Measurements from ENCODE around the gene AKT1.
"Not testable (repeated sequence)": the region's sequence is repeated elsewhere in the genome, so short reads cannot be mapped to it uniquely, and the experiment has no call there.

Gene AKT1

DNA sequence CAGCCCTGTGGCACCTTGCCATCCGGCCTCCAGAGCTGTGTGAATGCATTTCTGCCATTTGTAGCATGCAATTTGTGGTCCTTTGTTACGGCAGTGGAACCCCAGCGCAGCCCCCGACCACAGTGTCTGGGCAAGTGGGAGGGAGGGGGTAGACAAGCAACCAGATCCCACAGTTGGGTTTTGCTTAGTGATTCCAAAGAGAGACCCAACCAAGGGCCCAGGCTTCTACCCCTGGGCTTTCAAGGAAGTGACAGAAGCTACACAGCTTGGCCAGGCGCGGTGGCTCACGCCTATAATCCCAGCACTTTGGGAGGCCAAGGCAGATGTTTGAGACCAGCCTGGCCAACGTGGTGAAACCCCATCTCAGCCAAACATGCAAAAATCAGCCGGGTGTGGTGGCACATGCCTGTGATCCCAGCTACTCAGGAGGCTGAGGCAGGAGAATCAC is 23.2 kb upstream of the AKT1 start:
- DNase-seq, result no peak

DNA sequence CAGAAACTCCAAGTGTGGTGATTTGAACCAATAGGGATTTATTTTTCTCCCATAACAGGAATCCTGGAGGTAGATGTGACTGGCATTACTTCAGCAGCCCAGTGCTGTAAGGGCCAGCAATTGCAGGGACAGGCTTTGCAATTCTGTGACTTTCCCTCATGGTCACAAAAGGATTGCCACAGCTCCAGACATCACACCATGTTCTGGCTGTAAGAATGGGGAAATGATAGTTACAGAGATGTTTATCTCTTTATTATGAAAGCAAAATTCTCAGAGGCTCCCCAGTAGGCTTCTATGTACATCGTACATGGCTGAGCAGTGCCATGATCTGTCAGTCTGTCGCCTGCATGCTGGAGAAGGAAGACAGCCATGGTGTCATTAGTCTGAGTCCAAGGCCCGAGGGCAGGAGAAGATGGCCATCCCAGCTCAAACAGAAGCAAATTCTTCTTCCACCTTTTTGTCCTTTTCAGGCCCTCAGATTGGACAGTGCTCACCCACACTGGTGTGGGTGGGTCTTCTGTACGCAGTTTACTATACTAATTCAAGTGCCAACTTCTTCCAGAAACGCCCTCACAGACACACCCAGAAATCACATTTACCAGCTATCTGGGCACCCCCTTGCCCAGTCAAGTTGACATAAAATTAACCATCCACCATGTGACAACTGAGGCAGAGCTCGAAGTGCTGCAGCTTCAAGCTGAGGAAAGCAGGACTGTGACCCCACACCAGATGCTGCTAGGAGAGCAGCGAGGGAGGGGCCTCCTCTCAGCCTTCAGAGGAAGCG is 22.6 kb upstream of the AKT1 start:
- no peak for DNase-seq

DNA sequence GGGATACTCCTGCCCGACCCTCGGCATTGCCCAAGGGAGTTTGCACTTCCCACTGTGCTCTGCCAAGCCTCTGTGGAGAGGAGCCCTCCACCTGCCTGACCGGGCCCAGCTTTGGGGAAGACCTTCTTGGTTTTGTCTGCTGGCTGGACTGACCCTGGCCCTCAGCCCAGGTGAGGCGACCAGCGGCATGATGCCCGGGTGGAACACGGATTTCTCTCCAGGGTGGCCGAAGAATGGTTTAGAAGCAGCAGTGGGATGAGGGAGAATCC is 21.0 kb upstream of the AKT1 start:
- no peak for DNase-seq

DNA sequence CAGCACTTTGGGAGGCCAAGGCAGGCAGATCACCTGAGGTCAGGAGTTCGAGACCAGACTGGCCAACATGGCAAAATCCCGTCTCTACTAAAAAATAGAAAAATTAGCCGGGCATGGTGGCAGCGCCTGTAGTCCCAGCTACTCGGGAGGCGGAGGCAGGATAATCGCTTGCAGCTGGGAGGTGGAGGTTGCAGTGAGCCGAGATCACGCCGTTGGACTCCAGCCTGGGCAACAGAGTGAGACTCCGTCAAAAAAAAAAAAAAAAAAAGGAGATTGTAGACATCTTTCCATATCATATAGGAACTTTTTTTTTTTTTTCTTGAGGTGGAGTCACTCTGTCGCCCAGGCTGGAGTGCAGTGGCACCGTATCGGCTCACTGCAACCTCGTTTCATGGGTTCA is 19.2 kb upstream of the AKT1 start:
- DNase-seq, result not testable (repeated sequence)

DNA sequence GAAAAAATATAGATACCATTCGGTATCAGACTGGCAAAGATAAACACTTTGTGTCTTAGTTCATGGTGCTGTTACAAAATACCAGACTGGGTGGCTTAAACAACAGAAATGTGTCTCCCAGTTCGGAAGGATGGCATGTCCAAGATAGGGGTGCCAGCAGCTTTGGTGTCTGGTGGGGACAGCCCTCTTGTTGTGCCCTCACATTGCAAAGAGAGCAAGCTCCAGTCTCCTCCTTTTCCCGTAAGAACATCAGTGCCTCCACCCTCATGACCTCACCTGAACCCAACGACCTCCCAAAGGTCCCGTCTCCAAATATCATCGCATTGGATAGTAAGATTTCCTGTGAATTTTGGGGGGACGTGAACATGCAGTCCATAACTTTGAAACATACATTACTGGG is 17.7 kb upstream of the AKT1 start:
- DNase-seq, result no peak

DNA sequence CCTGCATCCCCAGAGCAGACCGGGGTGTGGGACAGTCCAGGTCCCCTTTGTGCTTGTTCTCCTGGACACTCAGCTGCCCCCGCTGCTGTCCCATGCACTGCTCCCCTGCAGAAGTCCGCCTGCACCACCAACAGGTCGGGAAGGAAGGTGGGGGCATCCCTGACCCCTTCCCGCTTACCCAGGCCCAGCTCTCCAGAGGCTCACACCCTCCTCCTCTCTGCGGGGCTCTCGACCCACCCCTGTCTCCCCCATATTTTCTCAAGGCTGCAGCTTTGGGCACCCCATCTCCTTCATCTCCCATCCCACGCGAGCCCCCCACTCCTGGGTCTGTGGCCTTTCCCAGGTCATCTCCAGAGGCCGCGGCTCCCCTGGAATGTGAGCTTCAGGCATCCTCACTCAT is 14.8 kb upstream of the AKT1 start:
- DNase-seq, result no peak

DNA sequence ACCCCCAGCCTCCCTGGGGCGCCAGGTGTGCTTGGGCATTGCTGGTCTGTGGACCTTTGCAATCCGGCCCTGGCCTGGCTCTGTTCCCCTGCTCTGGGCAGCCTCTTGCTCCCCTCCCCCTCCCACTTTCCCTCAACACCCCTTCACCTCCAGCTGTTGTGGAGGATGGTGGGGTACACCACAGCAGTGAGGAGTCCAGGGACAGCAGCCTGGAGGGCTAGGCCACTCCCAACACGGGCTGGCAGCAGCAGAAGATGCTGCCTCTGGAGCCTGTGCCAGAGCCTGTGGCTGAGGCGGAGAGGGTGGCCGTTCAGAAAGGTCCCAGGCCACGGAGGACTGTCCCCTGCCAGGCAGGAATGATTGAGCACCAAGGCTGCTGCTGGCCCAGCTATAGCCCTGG is 12.9 kb upstream of the AKT1 start:
- no peak for DNase-seq

DNA sequence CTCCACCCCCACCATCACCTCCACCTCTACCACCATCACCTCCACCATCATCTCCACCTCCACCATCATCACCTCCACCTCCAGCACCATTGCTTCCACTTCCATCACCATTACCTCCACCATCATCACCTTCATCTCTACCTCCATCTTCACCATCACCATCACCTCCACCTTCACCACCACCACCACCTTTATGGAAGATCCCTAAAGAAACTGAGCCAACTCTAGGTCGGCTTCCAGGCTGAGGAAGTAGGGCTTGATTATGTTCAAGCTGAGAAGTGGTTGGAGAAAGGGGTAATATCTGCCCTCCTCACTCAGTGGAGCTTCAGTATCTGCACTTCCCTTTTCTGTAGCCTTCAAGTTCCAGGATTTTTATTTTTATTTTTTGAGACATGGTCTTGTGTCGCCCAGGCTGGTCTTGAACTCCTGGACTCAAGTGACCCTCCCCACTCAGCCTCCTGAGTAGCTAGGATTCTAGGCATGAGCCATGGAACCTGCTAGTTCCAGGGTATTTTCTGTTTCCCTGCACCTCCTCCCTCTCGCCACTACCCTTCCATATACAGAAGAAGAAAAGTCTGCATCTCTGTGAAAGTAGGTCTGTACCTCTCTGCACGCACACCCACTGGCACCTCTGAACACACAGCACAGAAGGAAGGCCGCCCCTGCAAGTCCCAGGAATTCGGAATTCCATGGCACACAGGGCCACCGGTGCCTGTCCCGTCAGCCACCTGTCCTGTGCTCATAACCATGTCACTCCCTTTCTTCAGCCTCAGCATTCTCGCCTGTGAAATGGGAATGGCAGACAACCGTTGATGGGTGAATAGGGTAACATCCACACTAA is 11.3 kb upstream of the AKT1 start:
- DNase-seq, result no peak

DNA sequence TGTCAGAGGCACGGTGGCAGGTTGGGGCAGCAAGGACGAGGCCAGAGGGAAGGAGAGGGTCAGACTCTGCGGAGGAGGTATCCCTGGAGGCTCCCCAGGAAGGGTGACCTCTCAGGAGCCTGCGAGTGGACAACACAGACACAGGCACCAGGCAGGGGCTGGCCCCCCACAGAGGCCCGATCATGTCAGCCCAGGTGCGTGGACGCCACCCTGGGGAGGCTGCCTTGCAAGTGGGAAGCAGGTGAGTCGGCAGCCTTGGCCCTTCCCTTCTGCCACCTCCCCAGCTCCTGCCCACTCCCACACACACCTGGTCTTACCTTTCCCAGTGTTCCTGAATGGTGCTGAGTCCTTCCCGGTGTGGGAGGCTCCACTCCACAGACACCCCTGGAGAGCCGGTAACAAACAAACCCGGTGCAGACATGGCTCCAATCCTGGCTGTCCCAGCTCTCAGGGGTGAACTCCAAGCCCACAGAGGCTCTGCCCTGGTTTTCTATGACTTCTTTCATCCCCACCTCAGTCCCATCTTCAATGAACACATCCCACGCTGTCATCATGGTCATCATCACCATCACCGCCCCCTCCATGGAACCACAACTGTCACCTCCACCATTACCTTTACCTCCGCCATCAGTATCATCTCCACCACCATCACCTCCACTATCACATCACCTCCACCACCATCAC is 10.5 kb upstream of the AKT1 start:
- no peak for DNase-seq

DNA sequence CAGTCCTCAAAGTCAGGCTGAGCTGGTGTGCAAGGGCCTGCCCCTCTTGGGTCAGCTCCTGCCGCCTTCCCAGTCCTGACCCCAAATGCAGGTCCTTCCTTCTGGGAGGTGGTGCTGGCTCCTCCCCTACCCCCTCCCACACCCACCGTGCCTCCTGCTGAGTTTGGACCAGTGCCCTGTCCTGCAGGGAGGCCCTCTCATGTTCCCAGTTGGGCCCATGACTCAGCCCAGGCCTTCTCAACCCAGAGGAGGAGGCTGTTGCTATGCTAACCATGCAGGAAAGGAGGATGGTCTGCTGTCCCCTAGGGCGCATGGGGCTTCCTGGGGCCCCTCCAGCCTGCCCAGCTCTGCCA is 9.8 kb upstream of the AKT1 start:
- no peak for DNase-seq

DNA sequence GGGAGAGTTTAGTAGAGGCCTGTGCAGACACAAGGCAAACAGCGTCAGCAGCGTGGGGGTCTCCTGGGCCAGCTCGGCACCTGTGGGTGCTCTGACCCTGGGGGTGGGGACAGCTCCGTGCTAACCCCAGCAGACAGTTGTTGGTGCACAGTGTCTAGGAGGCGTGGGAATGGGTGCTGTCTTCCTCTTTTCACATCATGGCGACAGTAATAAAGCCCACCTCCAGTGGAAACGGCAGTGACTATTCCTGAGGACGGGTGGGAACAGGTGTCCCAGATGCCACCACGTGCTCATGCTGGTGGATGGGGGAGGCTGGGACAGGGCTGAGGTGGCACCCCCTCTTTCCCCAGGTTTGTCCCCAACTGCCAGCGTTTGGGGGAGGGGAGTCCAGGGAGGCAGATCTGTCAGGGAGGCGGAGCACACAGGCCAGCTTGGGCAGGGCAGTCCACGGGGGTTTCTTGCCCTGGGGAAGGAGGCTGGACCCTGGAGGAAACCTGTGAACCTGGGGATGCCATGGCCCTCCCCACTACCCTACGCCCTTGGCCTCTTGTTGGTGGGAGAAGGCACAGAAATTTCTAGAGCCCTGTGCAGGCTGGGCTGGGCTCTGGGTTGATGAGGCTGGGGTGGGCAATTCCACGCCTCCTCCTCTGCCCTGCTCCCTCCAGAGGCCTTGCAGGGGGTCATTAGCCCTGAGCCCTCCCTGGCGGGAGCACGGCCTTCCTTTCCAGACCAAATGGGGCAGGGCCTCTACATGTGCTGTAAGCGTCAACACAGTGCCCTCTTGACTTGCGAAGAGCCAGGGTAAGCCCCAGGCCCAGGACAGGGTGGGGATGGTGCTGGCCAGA is 9.2 kb upstream of the AKT1 start:
- DNase-seq, result no peak

DNA sequence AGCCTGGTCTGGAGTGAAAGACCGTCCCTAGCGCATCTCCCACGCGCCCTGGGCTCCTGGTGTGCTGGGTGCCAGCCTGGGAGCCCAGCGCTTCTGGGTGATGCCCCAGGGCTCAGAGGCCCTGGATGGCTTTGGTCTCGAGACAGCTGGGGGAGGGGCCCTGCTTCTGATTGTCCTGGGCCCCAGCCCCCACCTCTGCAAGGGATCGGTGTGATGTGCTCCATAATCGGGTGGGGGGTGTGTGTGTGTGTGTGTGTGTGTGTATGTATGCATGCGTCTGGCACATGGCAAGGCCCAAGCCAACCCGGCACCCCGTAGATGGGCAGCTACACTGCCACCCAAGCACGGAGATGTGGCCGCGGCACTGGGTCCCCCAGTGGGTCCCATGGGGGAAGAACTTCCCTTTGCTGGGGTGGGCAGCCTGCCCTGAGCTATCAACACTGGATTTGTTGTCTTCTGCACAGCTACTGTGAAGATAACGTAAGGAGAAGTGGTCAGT is 8.4 kb upstream of the AKT1 start:
- DNase-seq, result no peak

DNA sequence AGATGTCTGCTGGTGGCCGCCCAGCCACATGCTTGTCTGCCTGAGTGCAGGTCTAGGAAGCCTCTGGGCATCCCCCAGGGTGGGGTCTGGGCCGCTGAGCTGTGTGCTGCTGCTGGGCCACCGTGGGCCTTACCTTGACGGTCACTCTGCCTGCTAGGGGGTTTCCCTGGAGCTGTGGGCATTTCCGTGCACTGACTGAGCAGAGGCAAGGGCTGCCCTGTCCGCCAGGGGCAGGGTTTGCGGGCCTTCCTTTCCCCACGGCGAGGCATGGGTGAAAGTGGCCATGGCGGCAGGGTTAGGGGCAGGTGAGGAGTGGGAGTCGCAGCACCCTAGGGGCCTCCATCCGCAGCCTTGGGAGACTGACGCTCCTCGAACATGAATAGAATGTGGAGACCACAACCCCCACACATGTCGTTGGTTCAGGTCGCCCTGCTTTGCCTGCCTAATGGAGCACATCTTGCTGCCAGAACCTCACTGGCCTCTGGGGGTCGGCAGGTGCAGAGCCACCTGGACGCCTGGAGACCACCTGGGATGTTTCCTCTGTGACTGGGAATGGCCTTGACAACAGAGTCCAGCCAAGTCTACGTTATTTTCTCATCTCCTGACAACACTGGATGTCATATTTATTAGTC is 7.8 kb upstream of the AKT1 start:
- DNase-seq, result no peak

DNA sequence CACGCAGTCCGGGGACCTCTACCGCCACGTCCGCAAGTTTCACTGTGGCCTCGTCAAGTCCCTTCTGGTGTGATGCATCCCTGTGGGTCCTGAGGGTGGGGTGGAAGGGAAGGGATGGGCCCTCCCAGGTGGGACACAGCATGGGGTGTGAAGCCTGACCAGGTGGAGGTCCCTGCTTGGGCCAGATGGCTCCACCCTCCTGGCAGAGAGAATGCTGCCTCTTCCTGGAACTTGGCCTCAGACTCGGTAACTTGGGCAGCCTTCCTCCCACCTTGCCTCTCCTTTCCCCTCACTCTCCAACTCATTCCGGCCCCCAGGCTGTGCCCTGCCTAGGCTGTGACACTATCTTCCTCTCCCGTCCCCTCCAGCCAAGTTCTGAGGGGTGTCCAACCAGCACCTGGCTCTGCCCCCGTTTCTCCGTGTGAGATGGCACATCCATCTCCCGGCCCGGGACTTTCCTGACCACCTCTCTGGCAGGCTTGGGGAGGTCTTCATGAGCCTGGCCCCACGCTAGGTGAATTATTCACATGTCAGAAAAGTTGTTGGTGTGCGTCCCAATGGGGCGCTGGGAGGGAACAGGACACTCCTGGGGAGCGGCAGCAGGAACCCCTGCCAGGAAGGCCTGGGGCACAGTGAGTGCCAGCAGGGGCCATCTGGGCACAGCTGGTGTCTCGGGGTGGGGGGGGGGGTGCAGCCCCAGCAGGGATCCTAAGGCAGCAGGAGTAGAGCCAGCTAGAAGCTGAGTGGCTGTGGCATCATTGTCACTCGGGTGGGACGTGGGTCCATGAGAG is 7.0 kb upstream of the AKT1 start:
- DNase-seq, result no peak

DNA sequence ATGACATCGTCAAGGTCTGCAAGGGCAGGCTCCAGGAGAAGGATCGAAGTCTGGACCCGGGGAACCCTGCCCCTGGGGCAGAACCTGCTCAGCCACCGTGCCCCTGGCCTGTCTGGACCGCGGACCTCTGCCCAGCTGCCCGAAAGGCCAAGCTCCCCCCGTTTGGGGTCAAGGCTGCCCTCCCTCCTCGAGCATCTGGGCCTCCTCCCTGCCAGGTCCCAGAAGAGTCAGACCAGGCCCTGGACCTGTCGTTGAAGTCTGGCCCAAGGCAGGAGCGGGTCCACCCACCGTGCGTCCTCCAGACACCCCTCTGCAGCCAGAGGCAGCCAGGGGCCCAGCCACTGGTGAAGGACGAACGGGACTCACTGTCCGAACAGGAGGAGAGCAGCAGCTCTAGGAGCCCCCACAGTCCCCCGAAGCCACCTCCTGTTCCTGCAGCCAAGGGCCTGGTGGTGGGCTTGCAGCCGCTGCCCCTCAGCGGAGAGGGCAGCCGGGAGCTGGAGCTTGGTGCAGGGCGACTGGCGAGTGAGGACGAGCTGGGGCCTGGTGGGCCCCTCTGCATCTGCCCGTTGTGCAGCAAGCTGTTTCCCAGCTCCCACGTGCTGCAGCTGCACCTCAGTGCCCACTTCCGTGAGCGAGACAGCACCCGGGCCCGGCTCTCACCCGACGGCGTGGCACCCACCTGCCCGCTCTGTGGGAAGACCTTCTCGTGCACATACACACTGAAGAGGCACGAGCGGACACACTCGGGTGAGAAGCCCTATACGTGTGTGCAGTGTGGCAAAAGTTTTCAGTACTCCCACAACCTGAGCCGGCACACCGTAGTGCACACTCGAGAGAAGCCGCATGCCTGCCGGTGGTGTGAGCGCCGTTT is 6.2 kb upstream of the AKT1 start:
- DNase-seq, result no peak

DNA sequence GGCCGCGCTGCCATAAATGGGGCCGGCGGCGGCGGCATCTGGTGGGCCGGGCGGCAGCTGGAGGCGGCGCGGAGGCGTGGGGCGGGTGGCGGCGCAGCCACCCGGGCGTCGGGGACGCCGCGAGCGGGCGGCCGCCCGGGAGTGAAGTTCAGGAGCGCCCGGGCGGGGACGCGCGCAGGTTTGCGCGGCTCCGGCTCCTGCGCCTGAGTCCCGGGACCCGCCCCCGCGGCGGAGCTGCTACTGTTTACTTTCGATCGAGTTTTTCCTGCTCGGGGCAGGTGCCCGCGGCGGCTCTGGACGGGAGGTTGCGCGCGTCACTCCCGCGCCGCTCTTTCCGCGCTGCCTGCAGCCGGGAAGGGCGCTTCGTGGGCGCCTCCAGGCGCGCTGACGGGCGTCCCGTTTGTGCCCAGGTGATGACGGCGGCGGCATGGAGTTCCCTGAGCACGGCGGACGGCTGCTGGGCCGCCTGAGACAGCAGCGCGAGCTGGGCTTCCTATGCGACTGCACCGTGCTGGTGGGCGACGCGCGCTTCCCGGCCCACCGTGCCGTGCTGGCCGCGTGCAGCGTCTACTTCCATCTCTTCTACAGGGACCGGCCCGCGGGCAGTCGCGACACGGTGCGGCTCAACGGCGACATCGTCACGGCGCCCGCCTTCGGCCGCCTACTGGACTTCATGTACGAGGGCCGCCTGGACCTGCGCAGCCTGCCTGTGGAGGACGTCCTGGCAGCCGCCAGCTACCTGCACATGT is 5.4 kb upstream of the AKT1 start, which contains the start of gene ZBTB42:
Gene ZBTB42 (plus strand): TSS at position 331 of the 749 bp plus-strand sequence. CDS start 97 bp downstream, at position 428.
- DNase-seq, result peak; percentile 22

DNA sequence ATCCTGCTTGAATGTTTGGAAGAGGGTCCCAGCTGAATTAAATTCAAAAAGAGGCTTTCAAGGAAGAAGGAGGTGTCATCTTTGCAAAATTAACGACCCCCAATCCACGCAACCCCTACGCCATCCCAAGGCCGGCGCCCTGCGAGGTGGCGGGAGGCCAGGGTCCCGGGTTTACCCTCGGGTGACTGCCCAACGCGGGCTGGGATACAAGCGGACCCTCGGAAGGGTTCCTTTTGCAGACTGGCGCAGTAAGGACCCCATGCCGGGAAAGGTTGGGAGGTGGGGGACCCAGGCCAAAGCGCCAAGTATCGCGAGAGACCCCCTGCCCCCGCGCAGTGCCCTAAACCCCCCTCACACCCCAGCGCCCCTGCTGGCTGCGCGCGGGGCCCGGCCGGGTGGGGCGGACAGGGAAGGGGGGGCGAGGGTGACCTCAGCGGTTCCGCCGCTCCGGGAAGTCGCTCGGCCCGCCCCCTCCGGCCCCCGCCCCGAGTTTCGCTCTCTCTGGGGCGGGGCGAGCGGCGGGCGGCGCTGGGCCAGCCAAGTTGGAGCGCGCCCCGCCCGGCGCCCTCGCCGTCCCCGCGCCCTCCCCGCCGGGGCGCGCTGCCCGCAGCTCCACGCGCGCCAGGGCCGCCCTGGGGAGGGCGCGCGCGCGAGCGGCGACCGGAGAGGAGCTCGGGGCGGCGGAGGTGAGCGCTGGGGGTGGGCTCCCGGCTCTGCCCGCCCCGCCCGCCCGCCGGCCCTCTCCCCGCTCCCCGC is 4.6 kb upstream of the AKT1 start:
- DNase-seq, result no peak

DNA sequence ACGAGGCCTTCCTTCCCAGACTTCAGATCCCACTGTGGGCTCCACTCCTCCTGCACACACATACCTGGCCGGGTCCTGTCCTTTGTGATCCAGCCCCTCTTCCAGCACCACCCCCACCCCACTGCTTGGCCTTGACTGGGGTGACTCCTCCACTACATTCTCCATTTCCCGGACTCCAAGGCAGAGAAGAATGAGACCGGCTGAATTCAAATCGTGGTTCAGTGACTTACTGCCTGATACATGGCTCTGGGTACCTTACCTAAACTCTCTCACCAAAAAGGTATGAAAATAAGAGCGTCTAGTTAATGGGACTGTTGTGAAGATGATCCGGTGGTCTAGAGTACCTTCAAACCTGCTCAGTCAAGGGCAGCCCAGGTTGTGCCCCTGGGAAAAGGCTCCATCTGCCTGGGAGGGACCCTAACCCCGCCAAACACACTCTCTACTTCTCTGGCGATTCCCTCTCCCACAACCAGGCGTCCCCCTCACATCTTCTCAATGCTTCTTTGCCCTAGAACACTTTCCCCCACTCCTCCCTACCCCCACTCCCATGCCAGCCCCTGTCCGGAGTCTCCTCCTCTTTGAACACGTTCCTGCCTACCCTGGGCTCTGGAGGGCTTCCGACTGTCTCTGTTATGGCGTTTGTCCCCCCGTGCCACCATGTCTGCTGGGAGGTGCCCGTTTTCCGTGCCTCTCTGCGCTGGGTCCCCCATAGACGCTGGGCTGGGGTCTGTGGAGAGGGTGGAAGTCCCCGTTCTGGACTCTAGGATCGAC is 3.9 kb upstream of the AKT1 start:
- DNase-seq, result no peak
